Kidney (tissue), 14 donors: ENCODE results near the gene KCNN1. TPM values are rescaled to one million over a fixed set of nuclear protein-coding genes. Genes with fewer than 3 reads are reported as not detected.

Experiments
- DNase-seq, 5 donors: peaks; one replicate each; pipeline ENCODE4 v3.0.0-alpha.2; 2013 to 2020
- FAIRE-seq: peaks from 2 replicates; lab custom pipeline; 2012; peaks lifted over from hg19 to GRCh38; lab: Jason Lieb, UNC
- H3K27ac ChIP-seq, 2 donors: one replicate each; pipeline ENCODE4 v1.7.0; 2013; ENCODE audit warnings: low read depth in 2 of 2, low read length in 2 of 2, inconsistent platforms in 1 of 2
- H3K27me3 ChIP-seq: one replicate; pipeline ENCODE4 v1.7.1; 2013; ENCODE audit warnings: low read length, inconsistent platforms; ENCODE audit not compliant: control insufficient read depth, insufficient read depth
- H3K36me3 ChIP-seq, 3 donors: one replicate each; pipeline versions ENCODE4 v1.7.0 to v1.7.1; 2013; ENCODE audit warnings: low read length in 3 of 3, control low read depth in 1 of 3, inconsistent platforms in 1 of 3; ENCODE audit not compliant: insufficient read depth in 3 of 3, control insufficient read depth in 2 of 3
- H3K4me1 ChIP-seq, 3 donors: one replicate each; pipeline versions ENCODE4 v1.7.0 to v1.7.1; 2013; ENCODE audit warnings: low read length in 3 of 3, inconsistent platforms in 1 of 3, low read depth in 1 of 3; ENCODE audit not compliant: control insufficient read depth in 2 of 3, insufficient read depth in 2 of 3
- H3K4me3 ChIP-seq, 3 donors: one replicate each; pipeline versions ENCODE4 v1.7.0 to v1.8.1; 2013; ENCODE audit warnings: low read length in 3 of 3, control low read depth in 1 of 3, inconsistent platforms in 1 of 3
- H3K9ac ChIP-seq, 3 donors: one replicate each; pipeline versions ENCODE4 v1.7.0 to v1.7.1; 2013; ENCODE audit warnings: low read length in 3 of 3, control low read depth in 1 of 3, inconsistent platforms in 1 of 3
- H3K9me3 ChIP-seq, 3 donors: one replicate each; pipeline versions ENCODE4 v1.7.0 to v1.7.1; 2013; ENCODE audit warnings: low read length in 3 of 3, control low read depth in 1 of 3, inconsistent platforms in 1 of 3; ENCODE audit not compliant: control insufficient read depth in 2 of 3, insufficient read depth in 1 of 3
- intact Hi-C: fragments of 100-400 bp; cut with DNase I; formaldehyde crosslinking; loops from one replicate; pipeline ENCODE4 v1.11.1; 2022
- polyA plus RNA-seq: library from polyadenylated mRNA; stranded (reverse); fragments of 350-450 nt; fragmentation: Illumina TruSeq; extraction: RNeasy Lipid Tissue Mini Kit (QIAGEN cat#74804); gene quantifications from one replicate; pipeline ENCODE4 v1.2.3, GENCODE V29; 2014; ENCODE audit warnings: low read depth, low replicate concordance; ENCODE audit not compliant: insufficient read depth
- total RNA-seq: library from RNA; stranded (reverse); fragmentation: NEBNext Ultra II Directional; extraction: Animal tissue kit (Norgen Biotek cat#: 25700); gene quantifications from one replicate; pipeline ENCODE4 v1.2.1, GENCODE V29; 2021
- TF ChIP-seq, protein P1 (sequence below): IDR thresholded peaks from 3 replicates; pipeline ENCODE4 v1.5.1; 2012; ENCODE audit warnings: mild to moderate bottlenecking, moderate library complexity, borderline replicate concordance; ENCODE audit not compliant: insufficient read depth; ENCODE audit errors: extremely low read depth
- donor health status: control.
- donor health status: control.
- donor health status: control.
- donor health status: control.
- donor health status: control.
- donor health status: DM: yes; HTN: yes; CAD: no.
- donor health status: Normal renal cell carcinoma (clear cell type).

The KCNN1 gene
- total and polyA plus RNA-seq, 2 donors from 2014 or later = 0.19 to 0.37 TPM

DNA sequence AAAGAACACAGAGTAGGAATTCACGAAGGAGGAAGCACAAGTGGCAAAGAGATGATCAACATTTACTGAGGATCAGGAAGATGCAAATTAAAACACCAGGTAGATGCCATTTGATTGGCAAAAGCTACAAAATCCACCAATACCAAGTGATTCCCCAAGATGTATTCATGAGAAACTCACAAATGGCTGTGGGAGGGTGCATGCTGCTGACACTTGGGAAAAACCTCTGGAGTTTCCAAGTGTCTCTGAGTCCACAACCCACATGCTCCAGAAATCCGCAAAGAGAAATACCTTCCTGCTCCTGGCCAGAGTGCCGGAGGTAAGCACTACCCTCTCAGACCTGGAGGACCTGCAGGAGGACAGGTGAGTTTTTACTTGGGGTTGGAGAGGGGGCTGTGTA, 76.8 kb downstream of the KCNN1 start:
- DNase-seq (no peak), FAIRE-seq (no peak)
- H3K9ac ChIP-seq = no peak overlapping the region
- no peak overlapping the region for H3K27ac ChIP-seq
- intact Hi-C loops = no loop called here
- H3K36me3 ChIP-seq = no peaks in the 10 kb centered on the region
- peaks cover 0 to 6% (median 5%) of the 10 kb centered on the region in 3 donors for H3K4me1 ChIP-seq
- TF ChIP-seq, protein P1, sequence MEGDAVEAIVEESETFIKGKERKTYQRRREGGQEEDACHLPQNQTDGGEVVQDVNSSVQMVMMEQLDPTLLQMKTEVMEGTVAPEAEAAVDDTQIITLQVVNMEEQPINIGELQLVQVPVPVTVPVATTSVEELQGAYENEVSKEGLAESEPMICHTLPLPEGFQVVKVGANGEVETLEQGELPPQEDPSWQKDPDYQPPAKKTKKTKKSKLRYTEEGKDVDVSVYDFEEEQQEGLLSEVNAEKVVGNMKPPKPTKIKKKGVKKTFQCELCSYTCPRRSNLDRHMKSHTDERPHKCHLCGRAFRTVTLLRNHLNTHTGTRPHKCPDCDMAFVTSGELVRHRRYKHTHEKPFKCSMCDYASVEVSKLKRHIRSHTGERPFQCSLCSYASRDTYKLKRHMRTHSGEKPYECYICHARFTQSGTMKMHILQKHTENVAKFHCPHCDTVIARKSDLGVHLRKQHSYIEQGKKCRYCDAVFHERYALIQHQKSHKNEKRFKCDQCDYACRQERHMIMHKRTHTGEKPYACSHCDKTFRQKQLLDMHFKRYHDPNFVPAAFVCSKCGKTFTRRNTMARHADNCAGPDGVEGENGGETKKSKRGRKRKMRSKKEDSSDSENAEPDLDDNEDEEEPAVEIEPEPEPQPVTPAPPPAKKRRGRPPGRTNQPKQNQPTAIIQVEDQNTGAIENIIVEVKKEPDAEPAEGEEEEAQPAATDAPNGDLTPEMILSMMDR = no peak
- H3K4me3 ChIP-seq = no peak overlapping the region
- H3K27me3 ChIP-seq = no peaks in the 10 kb centered on the region
- peaks cover 0 to 2% (median 0%) of the 10 kb centered on the region in 3 donors for H3K9me3 ChIP-seq

- FAIRE-seq (no peak), DNase-seq (peak; percentile 66 to 95 (median 79))
- Histone ChIP-seq H3K27me3 (no peaks in the 10 kb centered on the region), H3K27ac (peak overlapping the region; percentile 20 to 80), H3K4me1 (peaks cover 0 to 8% (median 7%) of the 10 kb centered on the region in 3 donors), H3K9ac (peak overlapping the region in 1 of 3 donors; percentile 55), H3K4me3 (peak overlapping the region; percentile 24 to 58 (median 51)), H3K36me3 (no peaks in the 10 kb centered on the region), H3K9me3 (peaks cover 0 to 2% (median 0%) of the 10 kb centered on the region in 3 donors)
- intact Hi-C loops = no loop called here
- TF ChIP-seq, protein P1 = no peak
Measured at GRCh38 chr19:18044825-18045304, 78.0 kb downstream of the KCNN1 start.

DNA sequence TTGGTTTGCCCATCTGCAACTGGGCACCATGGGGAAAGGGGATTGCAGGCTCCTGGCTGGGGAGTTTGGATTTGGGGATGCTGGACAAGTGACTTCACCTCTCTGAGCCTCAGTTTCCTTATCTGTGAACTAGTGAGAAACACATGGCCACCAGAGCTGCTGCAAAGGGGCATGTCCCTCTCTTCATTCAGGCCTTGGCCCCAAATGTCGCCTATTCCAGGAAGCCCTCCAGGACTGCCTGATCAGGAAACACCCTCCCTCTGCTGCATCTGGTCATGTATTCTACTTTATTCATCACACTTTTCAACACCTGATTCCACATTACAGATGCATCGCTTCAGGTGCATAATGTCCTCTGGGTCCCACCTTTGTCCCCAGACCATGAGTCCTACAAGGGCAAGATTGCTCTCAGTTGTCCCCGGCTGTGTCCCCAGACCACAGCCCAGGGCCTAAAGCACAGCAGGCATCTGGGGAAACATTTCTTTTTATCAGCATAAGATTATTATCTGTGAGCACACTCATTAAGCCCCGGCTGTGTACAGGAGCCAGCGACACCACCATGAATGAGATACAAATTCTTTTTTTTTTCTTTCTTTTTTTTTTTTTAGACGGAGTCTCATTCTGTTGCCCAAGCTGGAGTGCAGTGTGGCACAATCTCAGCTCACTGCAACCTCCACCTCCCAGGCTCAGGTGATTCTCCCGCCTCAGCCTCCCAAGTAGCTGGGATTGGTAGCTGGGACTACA, 78.6 kb downstream of the KCNN1 start:
- Histone ChIP-seq H3K9ac (peak overlapping the region in 1 of 3 donors; percentile 55), H3K27me3 (no peaks in the 10 kb centered on the region), H3K4me1 (peaks cover 0 to 8% (median 7%) of the 10 kb centered on the region in 3 donors), H3K9me3 (peaks cover 0 to 2% (median 0%) of the 10 kb centered on the region in 3 donors), H3K36me3 (no peaks in the 10 kb centered on the region), H3K27ac (peak overlapping the region; percentile 20 to 80), H3K4me3 (peak overlapping the region; percentile 24 to 58 (median 51))
- intact Hi-C loops = no loop called here
- FAIRE-seq = no peak
- TF ChIP-seq, protein P1 = no peak
- DNase-seq = no peak
